Neuronal stem cell (in vitro differentiated cells): ENCODE data around the gene CFAP65.

ENCODE experiments used
- DNase-seq: peaks from one replicate; pipeline ENCODE4 v3.0.0-alpha.2; 2013; ENCODE audit warnings: low spot score
- H2AFZ ChIP-seq: one replicate; pipeline ENCODE4 v1.6.1; 2013; ENCODE audit warnings: mild to moderate bottlenecking, low read length, inconsistent platforms
- H2AK5ac ChIP-seq: 2 replicates; pipeline ENCODE4 v1.6.1; 2013; ENCODE audit warnings: low read depth, mild to moderate bottlenecking, inconsistent platforms, low read length, moderate library complexity, mixed read lengths
- H2BK120ac ChIP-seq: 2 replicates; pipeline ENCODE4 v1.6.1; 2013; ENCODE audit warnings: low read depth, mild to moderate bottlenecking, inconsistent platforms, low read length, moderate library complexity, mixed read lengths
- H2BK12ac ChIP-seq: one replicate; pipeline ENCODE4 v1.6.1; 2013; ENCODE audit warnings: low read length, inconsistent platforms
- H2BK15ac ChIP-seq: 2 replicates; pipeline ENCODE4 v1.6.1; 2013; ENCODE audit warnings: mild to moderate bottlenecking, low read length, inconsistent platforms, mixed read lengths
- H2BK5ac ChIP-seq: one replicate; pipeline ENCODE4 v1.6.1; 2013; ENCODE audit warnings: inconsistent platforms, mild to moderate bottlenecking, low read length, moderate library complexity
- H3K14ac ChIP-seq: one replicate; pipeline ENCODE4 v1.6.1; 2013; ENCODE audit warnings: low read length, inconsistent platforms
- H3K18ac ChIP-seq: 2 replicates; pipeline ENCODE4 v1.6.1; 2013; ENCODE audit warnings: low read length, inconsistent platforms
- H3K23ac ChIP-seq: 2 replicates; pipeline ENCODE4 v1.6.1; 2013; ENCODE audit warnings: low read depth, mild to moderate bottlenecking, mixed read lengths, low read length, inconsistent platforms; ENCODE audit not compliant: poor library complexity
- H3K27ac ChIP-seq: replicated peaks from 3 replicates; pipeline ENCODE4 v1.5.1; 2013; ENCODE audit warnings: low read length, inconsistent platforms
- H3K27me3 ChIP-seq, 3 experiments: 2 replicates each; pipeline ENCODE4 v1.6.1; 2013; ENCODE audit warnings: low read length in 3 of 3, mild to moderate bottlenecking in 2 of 3, inconsistent platforms in 1 of 3, low read depth in 1 of 3, mixed read lengths in 1 of 3, moderate library complexity in 1 of 3; ENCODE audit not compliant: control insufficient read depth in 3 of 3, insufficient read depth in 3 of 3
- H3K36me3 ChIP-seq, 2 donors: replicated peaks in 1 of 2; 2 replicates each; pipeline ENCODE4 v1.6.1; 2013; ENCODE audit warnings: low read length in 2 of 2; ENCODE audit not compliant: control insufficient read depth in 2 of 2, insufficient read depth in 2 of 2
- H3K4ac ChIP-seq: 2 replicates; pipeline ENCODE4 v1.6.1; 2013; ENCODE audit warnings: inconsistent platforms, mild to moderate bottlenecking, low read length, moderate library complexity
- H3K4me1 ChIP-seq, 2 donors: 1 replicate in 1 of 2; 2 replicates in 1 of 2; pipeline ENCODE4 v1.6.1; 2013; ENCODE audit warnings: low read length in 2 of 2, low read depth in 1 of 2; ENCODE audit not compliant: control insufficient read depth in 2 of 2, insufficient read depth in 1 of 2
- H3K4me2 ChIP-seq: one replicate; pipeline ENCODE4 v1.6.1; 2013; ENCODE audit warnings: mild to moderate bottlenecking, low read length, inconsistent platforms; ENCODE audit not compliant: insufficient read depth, poor library complexity, severe bottlenecking
- H3K4me3 ChIP-seq, 2 donors: 2 replicates each; pipeline ENCODE4 v1.5.1; 2013; ENCODE audit warnings: low read length in 2 of 2, mild to moderate bottlenecking in 2 of 2, inconsistent platforms in 1 of 2, moderate library complexity in 1 of 2
- H3K79me1 ChIP-seq: one replicate; pipeline ENCODE4 v1.6.1; 2013; ENCODE audit warnings: low read depth, mild to moderate bottlenecking, inconsistent platforms, low read length, moderate library complexity
- H3K9ac ChIP-seq: one replicate; pipeline ENCODE4 v1.6.1; 2013; ENCODE audit warnings: mild to moderate bottlenecking, low read depth, low read length, inconsistent platforms; ENCODE audit not compliant: poor library complexity
- H3K9me3 ChIP-seq, 2 donors: replicated peaks in 1 of 2; 2 replicates each; pipeline versions ENCODE3 to v1.6.1; 2013; ENCODE audit warnings: low read length in 2 of 2, mild to moderate bottlenecking in 2 of 2, inconsistent platforms in 1 of 2, low read depth in 1 of 2, mixed read lengths in 1 of 2, moderate library complexity in 1 of 2; ENCODE audit not compliant: control insufficient read depth in 2 of 2, insufficient read depth in 1 of 2
- H4K8ac ChIP-seq: one replicate; pipeline ENCODE4 v1.6.1; 2013; ENCODE audit warnings: low read depth, mild to moderate bottlenecking, inconsistent platforms, low read length, moderate library complexity
- H4K91ac ChIP-seq: one replicate; pipeline ENCODE4 v1.6.1; 2013; ENCODE audit warnings: low read length, low read depth, mild to moderate bottlenecking, inconsistent platforms; ENCODE audit not compliant: poor library complexity
- WGBS, 2 donors: extraction: QIAGEN DNeasy Blood & Tissue Kit; methylation state at CpG; one replicate each; pipeline ENCODE4 v1.1.7; 2013; ENCODE audit warnings: missing lambda C conversion rate in 2 of 2, mixed read lengths in 1 of 2; ENCODE audit not compliant: insufficient read length in 2 of 2, insufficient replicate concordance in 1 of 2; ENCODE audit errors: extremely low coverage in 2 of 2; 5-methylcytosine and 5-hydroxymethylcytosine counted together

The CFAP65 gene

DNA sequence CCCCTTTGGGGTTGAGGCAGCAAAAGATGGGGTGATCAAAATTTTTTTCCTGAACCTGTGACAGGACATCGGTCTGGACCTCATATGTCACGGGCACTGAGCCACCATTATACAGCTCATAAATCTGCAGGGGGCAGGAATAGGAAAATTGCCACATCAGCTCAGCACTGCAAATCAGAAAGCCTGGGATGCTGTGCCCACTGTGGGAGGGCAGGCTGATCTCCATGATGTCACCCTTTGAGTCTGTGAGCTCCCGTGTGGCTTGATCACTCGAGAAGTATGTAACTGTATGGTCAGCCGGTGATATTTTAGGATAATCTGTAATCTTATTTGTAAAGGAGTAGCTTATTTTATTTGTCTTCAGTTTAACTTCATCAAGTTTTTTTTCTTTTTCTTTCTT is 30.4 kb downstream of the CFAP65 start:
- H3K4me1 ChIP-seq: peaks cover 0 to 2% of the 10 kb centered on the region in 2 donors
- no peak overlapping the region for H2AFZ ChIP-seq
- peak overlapping the region; percentile 75 for H3K23ac ChIP-seq
- H3K9me3 ChIP-seq: peaks cover 0 to 2% of the 10 kb centered on the region in 2 donors
- H3K4me3 ChIP-seq: no peak overlapping the region
- WGBS, 2 donors: no CpG with 5 or more reads among the region's 5 CpGs
- no peak overlapping the region for H3K27ac ChIP-seq
- no peak overlapping the region for H3K4ac ChIP-seq
- peaks cover 0 to 31% (median 11%) of the 10 kb centered on the region in 3 experiments for H3K27me3 ChIP-seq
- H3K14ac ChIP-seq: peak overlapping the region; percentile 14
- no peak overlapping the region for H2BK12ac ChIP-seq
- no peak overlapping the region for H2BK15ac ChIP-seq
- H2AK5ac ChIP-seq: no peak overlapping the region
- H3K36me3 ChIP-seq: no peaks in the 10 kb centered on the region
- no peak overlapping the region for H3K4me2 ChIP-seq
- H3K79me1 ChIP-seq: no peaks in the 10 kb centered on the region
- H3K9ac ChIP-seq: no peak overlapping the region
- no peak overlapping the region for H4K8ac ChIP-seq
- H2BK5ac ChIP-seq: no peak overlapping the region
- no peak overlapping the region for H4K91ac ChIP-seq
- DNase-seq: no peak
- H2BK120ac ChIP-seq: no peak overlapping the region
- H3K18ac ChIP-seq: no peak overlapping the region

DNA sequence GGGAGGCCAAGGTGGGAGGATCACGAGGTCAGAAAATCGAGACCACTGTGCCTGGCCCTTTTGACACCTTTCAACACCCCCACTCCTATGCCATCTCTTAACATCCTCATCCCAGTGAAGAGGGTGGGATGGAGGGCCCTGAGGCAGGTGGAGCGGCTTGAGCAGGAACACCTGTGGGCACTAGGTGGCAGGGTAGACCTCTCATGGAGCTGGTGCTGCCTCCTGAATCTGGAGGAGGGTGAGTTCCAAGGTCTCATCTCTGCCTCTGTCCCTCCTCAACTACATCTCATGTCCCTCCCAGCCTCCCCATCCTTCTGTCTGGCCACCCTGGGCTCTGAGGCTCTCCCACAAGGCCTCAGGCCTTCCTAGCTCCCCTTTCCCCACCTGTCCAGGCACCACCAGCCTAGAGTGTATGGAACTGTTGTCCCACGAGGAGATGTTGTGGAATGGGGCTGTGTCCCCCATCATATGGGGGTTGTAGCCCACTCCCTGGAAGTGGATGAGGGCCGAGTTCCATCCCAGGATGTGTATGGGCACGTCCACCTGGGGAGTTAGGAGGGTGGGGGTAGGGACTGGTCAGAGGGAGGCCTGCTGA is 31.1 kb downstream of the CFAP65 start:
- peak overlapping the region; percentile 72 for H3K18ac ChIP-seq
- DNase-seq: no peak
- no peaks in the 10 kb centered on the region for H3K36me3 ChIP-seq
- H3K4me3 ChIP-seq: no peak overlapping the region
- no peak overlapping the region for H3K27ac ChIP-seq
- H2AK5ac ChIP-seq: no peak overlapping the region
- peak overlapping the region; percentile 75 for H3K23ac ChIP-seq
- H3K9me3 ChIP-seq: peaks cover 0 to 2% of the 10 kb centered on the region in 2 donors
- no peak overlapping the region for H4K91ac ChIP-seq
- H3K4me1 ChIP-seq: peaks cover 0 to 2% of the 10 kb centered on the region in 2 donors
- WGBS, 2 donors: no CpG with 5 or more reads among the region's 6 CpGs
- H4K8ac ChIP-seq: no peak overlapping the region
- H3K4me2 ChIP-seq: no peak overlapping the region
- no peak overlapping the region for H2BK120ac ChIP-seq
- H2BK12ac ChIP-seq: no peak overlapping the region
- peak overlapping the region; percentile 14 for H3K14ac ChIP-seq
- no peaks in the 10 kb centered on the region for H3K79me1 ChIP-seq
- no peak overlapping the region for H3K9ac ChIP-seq
- H2AFZ ChIP-seq: no peak overlapping the region
- peaks cover 0 to 31% (median 17%) of the 10 kb centered on the region in 3 experiments for H3K27me3 ChIP-seq
- H3K4ac ChIP-seq: no peak overlapping the region
- H2BK15ac ChIP-seq: no peak overlapping the region
- H2BK5ac ChIP-seq: no peak overlapping the region

DNA sequence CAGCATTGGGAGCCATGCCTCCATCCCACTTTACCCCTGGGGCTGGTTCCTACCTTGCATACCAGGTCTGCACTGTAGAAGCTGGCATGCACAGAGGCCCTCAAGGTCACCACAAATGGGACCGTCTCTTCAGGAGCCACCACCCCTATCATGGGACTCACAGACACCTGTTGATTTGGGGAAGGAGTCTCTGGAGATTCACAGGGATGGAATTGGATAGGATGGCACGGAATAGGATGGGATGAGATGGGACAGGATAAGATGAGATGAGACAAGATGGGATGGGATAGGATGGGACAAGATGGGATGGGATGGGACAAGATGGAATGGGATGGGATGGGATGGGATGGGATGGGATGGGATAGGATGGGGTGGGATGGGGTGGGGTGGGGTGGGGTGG is 32.0 kb downstream of the CFAP65 start:
- Histone ChIP-seq H3K36me3 (no peaks in the 10 kb centered on the region), H3K79me1 (no peaks in the 10 kb centered on the region)
- no CpG with 5 or more reads among the region's 2 CpGs for WGBS, 2 donors

DNA sequence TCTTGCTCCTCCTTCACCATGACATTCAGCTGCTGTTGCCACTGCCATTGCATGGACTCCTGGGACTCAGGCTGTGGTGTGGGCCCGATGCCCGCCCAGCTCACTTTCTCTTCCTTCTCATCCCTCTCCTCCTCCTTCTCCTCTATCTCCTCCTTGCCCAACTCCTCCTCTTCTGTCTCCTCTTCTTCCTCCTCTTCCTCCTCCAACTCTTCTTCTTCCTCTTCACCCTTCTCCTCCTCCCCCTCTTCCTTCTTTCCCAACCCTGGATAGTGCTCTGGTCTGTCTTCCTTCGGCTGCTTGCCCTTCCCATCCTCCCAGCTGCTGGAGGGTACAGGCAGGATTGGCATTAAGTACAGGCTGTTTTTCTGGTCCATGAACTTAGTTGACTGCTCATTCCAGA is 37.3 kb downstream of the CFAP65 start:
- Histone ChIP-seq H2AFZ (no peak overlapping the region), H3K79me1 (no peaks in the 10 kb centered on the region), H2AK5ac (peak overlapping the region; percentile 71), H3K4me2 (no peak overlapping the region), H3K27ac (no peak overlapping the region), H2BK12ac (no peak overlapping the region), H2BK15ac (no peak overlapping the region), H3K4me3 (peak overlapping the region in 1 of 2 donors; percentile 22), H2BK5ac (no peak overlapping the region), H2BK120ac (no peak overlapping the region), H3K4ac (no peak overlapping the region), H4K8ac (no peak overlapping the region), H4K91ac (no peak overlapping the region), H3K4me1 (peaks cover 9 to 17% of the 10 kb centered on the region in 2 donors), H3K36me3 (no peaks in the 10 kb centered on the region), H3K9me3 (peaks cover 0 to 1% of the 10 kb centered on the region in 2 donors), H3K18ac (peak overlapping the region; percentile 24), H3K27me3 (peaks cover 30 to 75% (median 70%) of the 10 kb centered on the region in 3 experiments), H3K14ac (no peak overlapping the region), H3K9ac (no peak overlapping the region), H3K23ac (no peak overlapping the region)
- no CpG with 5 or more reads among the region's 3 CpGs for WGBS, 2 donors
- no peak for DNase-seq

More for the DNA sequence above, 32.0 kb downstream of the CFAP65 start:
- Histone ChIP-seq H3K9ac (peak overlapping the region; percentile 30), H3K4me3 (no peak overlapping the region), H2BK5ac (peak overlapping the region; percentile 66), H3K4me2 (no peak overlapping the region), H2AFZ (no peak overlapping the region), H3K23ac (no peak overlapping the region), H4K8ac (no peak overlapping the region), H3K18ac (no peak overlapping the region), H3K4me1 (no peaks in the 10 kb centered on the region), H2BK15ac (no peak overlapping the region), H2BK12ac (no peak overlapping the region), H3K4ac (no peak overlapping the region), H2AK5ac (no peak overlapping the region), H4K91ac (no peak overlapping the region), H3K27me3 (peaks cover 0 to 30% (median 21%) of the 10 kb centered on the region in 3 experiments), H3K27ac (no peak overlapping the region), H3K14ac (no peak overlapping the region), H2BK120ac (no peak overlapping the region), H3K9me3 (peaks cover 0 to 2% of the 10 kb centered on the region in 2 donors)
- no peak for DNase-seq
